IMR-90 (cell line): ENCODE data around the gene STAM2. TPM values are rescaled to one million over a fixed set of nuclear protein-coding genes. Genes with fewer than 3 reads are reported as not detected.

Experiments used
- ATAC-seq: fragments of 200-7000 bp; cut with Tn5 transposase; 2 replicates; pipeline ENCODE4 v1.9.1; 2020; ENCODE audit warnings: low read depth, mild to moderate bottlenecking, moderate library complexity
- BruUV-seq: library from RNA; stranded (reverse); fragments of 400-500 nt; replicated peaks from 2 replicates; lab custom pipeline; 2021; lab: Mats Ljungman, UMichigan
- CTCF ChIA-PET: fragments of 300-600 bp; formaldehyde crosslinking; extraction: SDS; loops from one replicate; lab custom pipeline; 2021; ENCODE audit warnings: antibody characterized with exemption; lab: Yijun Ruan, JAX
- POLR2A ChIA-PET: fragments of 300-600 bp; sonication (Branson Sonifier 250); formaldehyde crosslinking; loops from one replicate; lab custom pipeline; 2022; ENCODE audit warnings: antibody characterized with exemption; ENCODE audit not compliant: unreplicated experiment; lab: Charles Lee
- DNase-seq: peaks from one replicate; pipeline ENCODE4 v3.0.0; 2013
- H2AFZ ChIP-seq: replicated peaks from 2 replicates; pipeline ENCODE3; 2013; ENCODE audit warnings: low read length, mild to moderate bottlenecking; ENCODE audit not compliant: poor library complexity
- H2AK5ac ChIP-seq: 2 replicates; pipeline ENCODE4 v1.6.1; 2013; ENCODE audit warnings: low read depth, low read length, inconsistent platforms
- H2AK9ac ChIP-seq: replicated peaks from 2 replicates; pipeline ENCODE3; 2013; ENCODE audit warnings: mild to moderate bottlenecking, low read depth, low read length, moderate library complexity; ENCODE audit not compliant: poor library complexity
- H2BK120ac ChIP-seq: 2 replicates; pipeline ENCODE4 v1.6.1; 2013; ENCODE audit warnings: low read depth, low read length, inconsistent platforms
- H2BK15ac ChIP-seq: 3 replicates; pipeline ENCODE4 v1.6.1; 2013; ENCODE audit warnings: low read depth, low read length, inconsistent platforms
- H2BK20ac ChIP-seq: 2 replicates; pipeline ENCODE4 v1.6.1; 2013; ENCODE audit warnings: low read depth, mild to moderate bottlenecking, inconsistent platforms, low read length, moderate library complexity
- H2BK5ac ChIP-seq: 2 replicates; pipeline ENCODE4 v1.6.1; 2013; ENCODE audit warnings: mild to moderate bottlenecking, low read depth, low read length, inconsistent platforms; ENCODE audit not compliant: poor library complexity, severe bottlenecking
- H3K14ac ChIP-seq: replicated peaks from 2 replicates; pipeline ENCODE4 v1.6.1; 2013; ENCODE audit warnings: low read depth, low read length, inconsistent platforms
- H3K18ac ChIP-seq: 2 replicates; pipeline ENCODE4 v1.6.1; 2013; ENCODE audit warnings: low read depth, low read length, control low read depth
- H3K23ac ChIP-seq: 2 replicates; pipeline ENCODE4 v1.6.1; 2013; ENCODE audit warnings: low read depth, low read length, inconsistent platforms
- H3K27ac ChIP-seq: 2 replicates; pipeline ENCODE4 v1.5.1; 2013; ENCODE audit warnings: mild to moderate bottlenecking, control low read depth, low read length; ENCODE audit not compliant: insufficient read depth
- H3K27me3 ChIP-seq: 2 replicates; pipeline ENCODE4 v1.6.1; 2013; ENCODE audit warnings: low read length; ENCODE audit not compliant: control insufficient read depth, insufficient read depth
- H3K36me3 ChIP-seq: 2 replicates; pipeline ENCODE4 v1.6.1; 2013; ENCODE audit warnings: low read length, mixed read lengths; ENCODE audit not compliant: control insufficient read depth, insufficient read depth
- H3K4ac ChIP-seq: 2 replicates; pipeline ENCODE4 v1.6.1; 2013; ENCODE audit warnings: low read depth, low read length, inconsistent platforms
- H3K4me1 ChIP-seq: 2 replicates; pipeline ENCODE4 v1.6.1; 2013; ENCODE audit warnings: low read length, mixed read lengths; ENCODE audit not compliant: control insufficient read depth, insufficient read depth
- H3K4me2 ChIP-seq: 2 replicates; pipeline ENCODE4 v1.6.1; 2013; ENCODE audit warnings: low read depth, mild to moderate bottlenecking, control low read depth, low read length, moderate library complexity
- H3K4me3 ChIP-seq: 2 replicates; pipeline ENCODE4 v1.5.1; 2013; ENCODE audit warnings: low read depth, mild to moderate bottlenecking, control low read depth, low read length, moderate library complexity; ENCODE audit not compliant: insufficient read depth
- H3K56ac ChIP-seq: 2 replicates; pipeline ENCODE4 v1.6.1; 2013; ENCODE audit warnings: low read length, inconsistent platforms; ENCODE audit not compliant: insufficient read depth; ENCODE audit errors: extremely low read depth
- H3K79me1 ChIP-seq, 2 experiments: 2 replicates each; pipeline ENCODE4 v1.6.1; 2013; ENCODE audit warnings: low read length in 2 of 2, inconsistent platforms in 1 of 2, low read depth in 1 of 2
- H3K9ac ChIP-seq: 2 replicates; pipeline ENCODE4 v1.6.1; 2013; ENCODE audit warnings: low read depth, low read length, control low read depth
- H3K9me1 ChIP-seq: 2 replicates; pipeline ENCODE4 v1.6.1; 2013; ENCODE audit warnings: low read length, inconsistent platforms; ENCODE audit not compliant: insufficient read depth
- H3K9me3 ChIP-seq: 2 replicates; pipeline ENCODE4 v1.6.1; 2013; ENCODE audit warnings: low read length; ENCODE audit not compliant: control insufficient read depth, insufficient read depth
- H4K20me1 ChIP-seq: 2 replicates; pipeline ENCODE4 v1.6.1; 2013; ENCODE audit warnings: low read length, inconsistent platforms; ENCODE audit not compliant: insufficient read depth
- H4K5ac ChIP-seq: 2 replicates; pipeline ENCODE4 v1.6.1; 2013; ENCODE audit warnings: mild to moderate bottlenecking, low read depth, low read length, control low read depth
- H4K8ac ChIP-seq, 2 experiments: 2 replicates each; pipeline ENCODE4 v1.6.1; 2013; ENCODE audit warnings: low read depth in 2 of 2, low read length in 2 of 2, control low read depth in 1 of 2, inconsistent platforms in 1 of 2
- H4K91ac ChIP-seq: 2 replicates; pipeline ENCODE4 v1.6.1; 2013; ENCODE audit warnings: low read depth, low read length, inconsistent platforms; ENCODE audit not compliant: insufficient read depth
- BHLHE40 ChIP-seq: fragments of 150-350 bp; IDR thresholded peaks from 2 replicates; pipeline ENCODE4 v1.6.1; 2016; ENCODE audit warnings: mild to moderate bottlenecking, low read depth, low read length
- CHD1 ChIP-seq: IDR thresholded peaks from 2 replicates; pipeline ENCODE4 v1.6.1; 2012; ENCODE audit warnings: low read depth, low read length, improper control_type of control experiment
- CTCF ChIP-seq: conservative IDR thresholded peaks from 2 replicates; pipeline ENCODE4 v1.5.1; 2012; ENCODE audit warnings: mild to moderate bottlenecking, low read depth, low read length, improper control_type of control experiment
- ELK1 ChIP-seq: fragments of 150-350 bp; IDR thresholded peaks from 2 replicates; pipeline ENCODE4 v1.6.1; 2016; ENCODE audit warnings: low read depth, mild to moderate bottlenecking, low read length, moderate library complexity, borderline replicate concordance
- FOS ChIP-seq: fragments of 150-350 bp; IDR thresholded peaks from 2 replicates; pipeline ENCODE4 v1.6.1; 2016; ENCODE audit warnings: low read depth, low read length
- MAFK ChIP-seq: IDR thresholded peaks from 2 replicates; pipeline ENCODE4 v1.6.1; 2012; ENCODE audit warnings: low read depth, low read length, improper control_type of control experiment
- MAZ ChIP-seq: IDR thresholded peaks from 2 replicates; pipeline ENCODE4 v1.6.1; 2012; ENCODE audit warnings: low read depth, mild to moderate bottlenecking, low read length, improper control_type of control experiment, moderate library complexity, borderline replicate concordance
- MXI1 ChIP-seq: IDR thresholded peaks from 2 replicates; pipeline ENCODE4 v1.6.1; 2012; ENCODE audit warnings: low read depth, mild to moderate bottlenecking, low read length, moderate library complexity, borderline replicate concordance
- NFE2L2 ChIP-seq: fragments of 150-350 bp; IDR thresholded peaks from 2 replicates; pipeline ENCODE4 v1.6.1; 2016; ENCODE audit warnings: low read depth, mild to moderate bottlenecking, low read length
- POLR2A ChIP-seq: IDR thresholded peaks from 2 replicates; pipeline ENCODE4 v1.6.1; 2012; ENCODE audit warnings: mild to moderate bottlenecking, low read depth, low read length
- RAD21 ChIP-seq: IDR thresholded peaks from 2 replicates; pipeline ENCODE4 v1.6.1; 2012; ENCODE audit warnings: low read length, improper control_type of control experiment
- RCOR1 ChIP-seq: IDR thresholded peaks from 2 replicates; pipeline ENCODE4 v1.6.1; 2012; ENCODE audit warnings: mild to moderate bottlenecking, low read length, improper control_type of control experiment; ENCODE audit not compliant: insufficient replicate concordance
- RFX5 ChIP-seq: IDR thresholded peaks from 2 replicates; pipeline ENCODE4 v1.8.0; 2012; ENCODE audit warnings: low read depth, mild to moderate bottlenecking, low read length, moderate library complexity
- SMC3 ChIP-seq: fragments of 150-350 bp; IDR thresholded peaks from 2 replicates; pipeline ENCODE4 v1.6.1; 2016; ENCODE audit warnings: low read depth, mild to moderate bottlenecking, antibody characterized with exemption, low read length, moderate library complexity
- USF2 ChIP-seq: fragments of 150-350 bp; IDR thresholded peaks from 2 replicates; pipeline ENCODE4 v1.6.1; 2017; ENCODE audit warnings: mild to moderate bottlenecking, antibody characterized with exemption, low read length, low read depth
- WGBS, 2 experiments: methylation state at CpG; one replicate each; pipeline versions ENCODE4 v1.1.5 to v1.1.7; 2013; ENCODE audit warnings: missing lambda C conversion rate in 2 of 2; ENCODE audit not compliant: insufficient read length in 1 of 2; ENCODE audit errors: extremely low coverage in 2 of 2; 5-methylcytosine and 5-hydroxymethylcytosine counted together
- dilution Hi-C: fragments of 300-500 bp; cut with HindIII; formaldehyde crosslinking; loops from one replicate; pipeline ENCODE4 v1.14.3; 2018; ENCODE audit warnings: low sequenced_read_pairs; ENCODE audit not compliant: unreplicated experiment
- in situ Hi-C: fragments of 300-500 bp; cut with MboI; formaldehyde crosslinking; loops from 3 replicates; pipeline ENCODE4 v1.14.3; 2019; ENCODE audit warnings: low sequenced_read_pairs, inconsistent platforms, mixed read lengths
- intact Hi-C: fragments of 100-400 bp; cut with micrococcal nuclease; formaldehyde crosslinking; loops from 2 replicates; pipeline ENCODE4 v1.10.0; 2022
- polyA plus RNA-seq, 3 experiments: library from polyadenylated mRNA; depleted of rRNA; stranded (reverse); fragments of >200 nt; gene quantifications; 2 replicates each; pipeline ENCODE4 v1.2.3, GENCODE V29; 2012; ENCODE audit warnings: low replicate concordance in 1 of 3
- total RNA-seq: library from RNA; depleted of rRNA; stranded (reverse); fragments of >200 nt; gene quantifications from 2 replicates; pipeline ENCODE4 v1.2.3, GENCODE V29; 2012

The STAM2 gene
- total and polyA plus RNA-seq, 2 of the 4 experiments (the other 2 are of a cell fraction), result 12.5 to 29.2 TPM

- POLR2A ChIA-PET, result interaction anchor here (0.6 kb wide), 1 partner anchor 15 kb away, joined by 5 read pairs; no protein-coding TSS in a partner anchor
- H3K9me3 ChIP-seq, result no peaks in the 10 kb centered on the region
These were observed 53.4 kb downstream of the STAM2 start for GRCh38 chr2:152122161-152122560.

More at GRCh38 chr2:152122161-152122560, 53.4 kb downstream of the STAM2 start:
- Histone ChIP-seq H2BK20ac (no peak overlapping the region), H3K4me3 (no peak overlapping the region), H3K18ac (no peak overlapping the region), H2AK5ac (no peak overlapping the region), H3K56ac (no peak overlapping the region), H4K5ac (no peak overlapping the region), H3K4me2 (no peak overlapping the region), H3K27ac (no peak overlapping the region), H3K4me1 (no peaks in the 10 kb centered on the region), H2AK9ac (no peak overlapping the region), H4K20me1 (no peaks in the 10 kb centered on the region), H3K36me3 (peaks cover 9% of the 10 kb centered on the region), H3K4ac (no peak overlapping the region), H2BK120ac (no peak overlapping the region), H2AFZ (no peak overlapping the region), H3K9me1 (no peaks in the 10 kb centered on the region), H4K8ac (no peak overlapping the region), H3K14ac (no peak overlapping the region), H4K91ac (no peak overlapping the region), H3K79me1 (no peaks in the 10 kb centered on the region), H3K27me3 (no peaks in the 10 kb centered on the region), H3K23ac (no peak overlapping the region), H3K9ac (no peak overlapping the region), H2BK15ac (no peak overlapping the region), H2BK5ac (no peak overlapping the region)
- in situ Hi-C loops, result no loop called here
- DNase-seq (no peak), ATAC-seq (no peak)
- no TSS peak for BruUV-seq
- WGBS, 2 experiments, result no CpG with 5 or more reads among the region's 2 CpGs
- dilution Hi-C loops, result no loop called here
- CTCF ChIA-PET, result interaction anchor here (0.8 kb wide), 1 partner anchor 9 kb away, joined by 3 read pairs; no protein-coding TSS in a partner anchor
- intact Hi-C loops, result no loop called here
- TF ChIP-seq POLR2A (no peak), SMC3 (no peak), NFE2L2 (no peak), RCOR1 (no peak), FOS (no peak), ELK1 (no peak), CHD1 (no peak), MAFK (no peak), RAD21 (no peak), MXI1 (no peak), MAZ (no peak), BHLHE40 (no peak), CTCF (no peak), RFX5 (no peak), USF2 (no peak)
